GM12878 (cell line): ENCODE measurements around the gene KERA. TPM values are rescaled to one million over a fixed set of nuclear protein-coding genes. Genes with fewer than 3 reads are reported as not detected.

ENCODE experiments used
- ATAC-seq: fragments of 200-7000 bp; cut with Tn5 transposase; 3 replicates; pipeline ENCODE4 v1.9.1; 2020; ENCODE audit warnings: mild to moderate bottlenecking, moderate library complexity
- BruUV-seq: library from RNA; stranded (reverse); fragments of 400-500 nt; replicated peaks from 2 replicates; lab custom pipeline; 2021; lab: Mats Ljungman, UMichigan
- CTCF ChIA-PET: fragments of 300-600 bp; sonication (Branson Sonifier 250); formaldehyde crosslinking; extraction: SDS; loops from one replicate; lab custom pipeline; 2021; ENCODE audit warnings: inconsistent platforms; lab: Yijun Ruan, JAX
- POLR2A ChIA-PET: fragments of 350-600 bp; formaldehyde crosslinking; extraction: SDS; loops from one replicate; lab custom pipeline; 2021; ENCODE audit warnings: inconsistent platforms; lab: Charles Lee
- RAD21 ChIA-PET: fragments of 300-600 bp; sonication (Branson Sonifier 250); formaldehyde crosslinking; loops from one replicate; lab custom pipeline; 2023; ENCODE audit warnings: antibody characterized with exemption; ENCODE audit not compliant: unreplicated experiment; lab: Charles Lee
- SMC1A ChIA-PET: fragments of 300-600 bp; sonication (Branson Sonifier 250); formaldehyde crosslinking; loops from one replicate; lab custom pipeline; 2023; ENCODE audit not compliant: unreplicated experiment, uncharacterized antibody; lab: Charles Lee
- DNase-seq: peaks from one replicate; pipeline ENCODE4 v3.0.0-alpha.2; 2011; ENCODE audit warnings: low read depth, low spot score
- FAIRE-seq: peaks from 3 replicates; lab custom pipeline; 2011; peaks lifted over from hg19 to GRCh38; lab: Jason Lieb, UNC
- H2AFZ ChIP-seq: 2 replicates; pipeline ENCODE4 v1.6.0; 2011; ENCODE audit warnings: low read depth, low read length, control low read depth; ENCODE audit not compliant: control insufficient read depth
- H3K27ac ChIP-seq: 2 replicates; pipeline ENCODE4 v1.5.1; 2011; ENCODE audit warnings: control low read depth; ENCODE audit not compliant: control insufficient read depth, insufficient read depth
- H3K27me3 ChIP-seq, 2 experiments: replicated peaks in 1 of 2; 2 replicates each; pipeline versions ENCODE4 v1.6.0 to v1.6.1; 2011; ENCODE audit warnings: low read length in 1 of 2; ENCODE audit not compliant: control insufficient read depth in 2 of 2, insufficient read depth in 2 of 2
- H3K36me3 ChIP-seq, 2 experiments: 2 replicates each; pipeline ENCODE4 v1.5.1; 2011; ENCODE audit warnings: low read length in 1 of 2; ENCODE audit not compliant: control insufficient read depth in 2 of 2, insufficient read depth in 2 of 2
- H3K4me1 ChIP-seq: 2 replicates; pipeline ENCODE4 v1.6.1; 2011; ENCODE audit warnings: mild to moderate bottlenecking, low read length, moderate library complexity, mixed read lengths; ENCODE audit not compliant: control insufficient read depth, insufficient read depth
- H3K4me2 ChIP-seq: 2 replicates; pipeline ENCODE4 v1.6.0; 2011; ENCODE audit warnings: control low read depth; ENCODE audit not compliant: control insufficient read depth, insufficient read depth
- H3K4me3 ChIP-seq: fragments of 200-600 bp; sonication (generic); 2 replicates; pipeline ENCODE4 v1.5.1; 2016
- H3K79me2 ChIP-seq: 2 replicates; pipeline ENCODE4 v1.6.0; 2011; ENCODE audit warnings: low read length; ENCODE audit not compliant: control insufficient read depth, insufficient read depth
- H3K9ac ChIP-seq: 2 replicates; pipeline ENCODE4 v1.8.0; 2011; ENCODE audit warnings: low read length, control low read depth, mixed read lengths; ENCODE audit not compliant: control insufficient read depth, insufficient read depth
- H3K9me3 ChIP-seq: replicated peaks from 3 replicates; pipeline ENCODE4 v1.5.1; 2011; ENCODE audit warnings: mild to moderate bottlenecking, low read length; ENCODE audit not compliant: control insufficient read depth, insufficient read depth
- H4K20me1 ChIP-seq: 2 replicates; pipeline ENCODE4 v1.6.0; 2011; ENCODE audit not compliant: control insufficient read depth, insufficient read depth
- FOXK2 ChIP-seq: fragments of 450-650 bp; IDR thresholded peaks from 2 replicates; pipeline ENCODE4 v1.6.1; 2017; ENCODE audit warnings: mild to moderate bottlenecking, moderate library complexity
- MYB ChIP-seq: fragments of 150-350 bp; IDR thresholded peaks from 2 replicates; pipeline ENCODE4 v1.6.1; 2014; ENCODE audit warnings: mild to moderate bottlenecking, low read depth, low read length, borderline replicate concordance
- PML ChIP-seq: IDR thresholded peaks from 2 replicates; pipeline ENCODE4 v1.6.1; 2012; ENCODE audit warnings: low read length, inconsistent platforms
- RBBP5 ChIP-seq: fragments of 200-600 bp; sonication (generic); conservative IDR thresholded peaks from 2 replicates; pipeline ENCODE4 v1.6.1; 2016
- RCOR1 ChIP-seq: conservative IDR thresholded peaks from 2 replicates; pipeline ENCODE4 v1.6.1; 2012; ENCODE audit warnings: low read depth, low read length, improper control_type of control experiment
- RFX5 ChIP-seq: IDR thresholded peaks from 2 replicates; pipeline ENCODE4 v1.6.1; 2011; ENCODE audit warnings: low read depth, low read length, improper control_type of control experiment
- SP1 ChIP-seq: IDR thresholded peaks from one replicate; pipeline ENCODE4 v1.6.1; 2011; ENCODE audit warnings: low read depth, low read length
- ZNF217 ChIP-seq: fragments of 450-650 bp; IDR thresholded peaks from 2 replicates; pipeline ENCODE4 v1.6.1; 2017; ENCODE audit warnings: antibody characterized with exemption, mild to moderate bottlenecking
- WGBS: methylation state at CpG from one replicate; pipeline ENCODE4 v1.1.6; 2016; ENCODE audit warnings: low lambda C conversion rate; ENCODE audit not compliant: insufficient replicate concordance, insufficient coverage; ENCODE audit errors: missing lambda C conversion rate; 5-methylcytosine and 5-hydroxymethylcytosine counted together
- in situ Hi-C: fragments of 300-500 bp; cut with MboI; formaldehyde crosslinking; loops from 9 replicates; pipeline ENCODE4 v1.14.3; 2018; ENCODE audit warnings: mixed read lengths
- intact Hi-C: fragments of 100-400 bp; cut with micrococcal nuclease; formaldehyde crosslinking; loops from one replicate; pipeline ENCODE4 v1.14.2; 2022; ENCODE audit not compliant: unreplicated experiment
- polyA plus RNA-seq, 11 experiments: library from polyadenylated mRNA; depleted of rRNA in 4 of 11; unstranded in 6 of 11; stranded (reverse) in 5 of 11; fragments of >200 nt; fragmentation: Nextera tagmentation in 4 of 11; fragmentation: Illumina TruSeq in 1 of 11; extraction: Ambion mirVana in 4 of 11; extraction: Trizol in 1 of 11; gene quantifications; 1 replicate in 1 of 11; 2 replicates in 10 of 11; pipeline versions ENCODE4 v1.2.1 to v1.2.3, GENCODE V29; 2011 to 2016; ENCODE audit warnings: inconsistent platforms in 2 of 11, missing spikeins in 2 of 11, low read depth in 1 of 11
- total RNA-seq, 4 experiments: library from RNA; depleted of rRNA in 3 of 4; stranded (reverse); fragments of >200 nt in 3 of 4; fragmentation: Illumina TruSeq in 1 of 4; extraction: Trizol in 1 of 4; gene quantifications; 2 replicates each; pipeline versions ENCODE4 v1.2.1 to v1.2.3, GENCODE V29; 2013 to 2021
- TF ChIP-seq, protein P1 (sequence below): IDR thresholded peaks from 2 replicates; pipeline ENCODE4 v1.6.1; 2012; ENCODE audit warnings: mild to moderate bottlenecking, low read depth, low read length
- TF ChIP-seq, protein P2 (sequence below): IDR thresholded peaks from 2 replicates; pipeline ENCODE4 v1.6.1; 2011; ENCODE audit warnings: borderline replicate concordance, low read depth, mild to moderate bottlenecking, moderate library complexity, low read length; ENCODE audit not compliant: insufficient read depth, poor library complexity, severe bottlenecking
- TF ChIP-seq, protein P3 (sequence below): IDR thresholded peaks from 2 replicates; pipeline ENCODE4 v1.6.1; 2012; ENCODE audit warnings: low read depth, low read length, improper control_type of control experiment

KERA gene
- total and polyA plus RNA-seq, 10 of the 15 experiments (the other 5 are each of a cell fraction or from before 2014, with no cell fraction given), result not detected

DNA sequence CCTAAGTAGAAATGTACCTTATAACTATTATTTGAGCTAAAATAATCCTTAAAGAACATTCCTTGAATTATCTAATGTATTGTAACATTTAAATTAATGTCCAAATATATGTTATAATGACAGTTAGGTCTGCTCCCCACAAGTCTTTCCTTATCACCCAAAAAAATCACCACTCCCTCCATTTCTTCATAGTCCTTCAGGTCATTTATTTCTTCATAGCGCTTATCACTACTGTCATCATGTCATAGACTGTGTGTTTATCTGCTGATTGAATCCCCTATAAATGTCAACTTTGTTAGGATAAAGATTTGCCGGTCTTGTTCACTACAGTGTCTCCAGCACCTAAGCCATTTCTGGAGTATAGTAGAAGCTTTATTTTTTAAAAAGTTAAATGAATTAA, 41.5 kb upstream of the KERA start (continued):
- TF ChIP-seq, protein P1, sequence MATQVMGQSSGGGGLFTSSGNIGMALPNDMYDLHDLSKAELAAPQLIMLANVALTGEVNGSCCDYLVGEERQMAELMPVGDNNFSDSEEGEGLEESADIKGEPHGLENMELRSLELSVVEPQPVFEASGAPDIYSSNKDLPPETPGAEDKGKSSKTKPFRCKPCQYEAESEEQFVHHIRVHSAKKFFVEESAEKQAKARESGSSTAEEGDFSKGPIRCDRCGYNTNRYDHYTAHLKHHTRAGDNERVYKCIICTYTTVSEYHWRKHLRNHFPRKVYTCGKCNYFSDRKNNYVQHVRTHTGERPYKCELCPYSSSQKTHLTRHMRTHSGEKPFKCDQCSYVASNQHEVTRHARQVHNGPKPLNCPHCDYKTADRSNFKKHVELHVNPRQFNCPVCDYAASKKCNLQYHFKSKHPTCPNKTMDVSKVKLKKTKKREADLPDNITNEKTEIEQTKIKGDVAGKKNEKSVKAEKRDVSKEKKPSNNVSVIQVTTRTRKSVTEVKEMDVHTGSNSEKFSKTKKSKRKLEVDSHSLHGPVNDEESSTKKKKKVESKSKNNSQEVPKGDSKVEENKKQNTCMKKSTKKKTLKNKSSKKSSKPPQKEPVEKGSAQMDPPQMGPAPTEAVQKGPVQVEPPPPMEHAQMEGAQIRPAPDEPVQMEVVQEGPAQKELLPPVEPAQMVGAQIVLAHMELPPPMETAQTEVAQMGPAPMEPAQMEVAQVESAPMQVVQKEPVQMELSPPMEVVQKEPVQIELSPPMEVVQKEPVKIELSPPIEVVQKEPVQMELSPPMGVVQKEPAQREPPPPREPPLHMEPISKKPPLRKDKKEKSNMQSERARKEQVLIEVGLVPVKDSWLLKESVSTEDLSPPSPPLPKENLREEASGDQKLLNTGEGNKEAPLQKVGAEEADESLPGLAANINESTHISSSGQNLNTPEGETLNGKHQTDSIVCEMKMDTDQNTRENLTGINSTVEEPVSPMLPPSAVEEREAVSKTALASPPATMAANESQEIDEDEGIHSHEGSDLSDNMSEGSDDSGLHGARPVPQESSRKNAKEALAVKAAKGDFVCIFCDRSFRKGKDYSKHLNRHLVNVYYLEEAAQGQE, result no peak
- TF ChIP-seq MYB, result no peak
- TF ChIP-seq, protein P2, sequence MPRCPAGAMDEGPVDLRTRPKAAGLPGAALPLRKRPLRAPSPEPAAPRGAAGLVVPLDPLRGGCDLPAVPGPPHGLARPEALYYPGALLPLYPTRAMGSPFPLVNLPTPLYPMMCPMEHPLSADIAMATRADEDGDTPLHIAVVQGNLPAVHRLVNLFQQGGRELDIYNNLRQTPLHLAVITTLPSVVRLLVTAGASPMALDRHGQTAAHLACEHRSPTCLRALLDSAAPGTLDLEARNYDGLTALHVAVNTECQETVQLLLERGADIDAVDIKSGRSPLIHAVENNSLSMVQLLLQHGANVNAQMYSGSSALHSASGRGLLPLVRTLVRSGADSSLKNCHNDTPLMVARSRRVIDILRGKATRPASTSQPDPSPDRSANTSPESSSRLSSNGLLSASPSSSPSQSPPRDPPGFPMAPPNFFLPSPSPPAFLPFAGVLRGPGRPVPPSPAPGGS, result no peak
- no peak for TF ChIP-seq FOXK2
- TF ChIP-seq ZNF217, result no peak
- TF ChIP-seq SP1, result no peak

GRCh38 chr12:91098941-91099340, 41.1 kb upstream of the KERA start:
- Histone ChIP-seq H3K9me3 (no peaks in the 10 kb centered on the region), H3K36me3 (no peaks in the 10 kb centered on the region)

More at GRCh38 chr12:91098941-91099340, 41.1 kb upstream of the KERA start:
- Histone ChIP-seq H3K27ac (no peak overlapping the region), H3K9ac (no peak overlapping the region), H3K4me2 (no peak overlapping the region), H3K79me2 (no peaks in the 10 kb centered on the region), H4K20me1 (no peaks in the 10 kb centered on the region), H3K4me3 (no peak overlapping the region), H3K4me1 (no peaks in the 10 kb centered on the region), H2AFZ (no peak overlapping the region), H3K27me3 (no peaks in the 10 kb centered on the region)
- CTCF ChIA-PET, result interaction anchor here (0.7 to 4.2 kb wide), 3 partner anchors 11 to 119 kb away, joined by 3 to 23 read pairs (median 3); partner anchors contain the start of gene LUM
- no peak for ATAC-seq
- no TSS peak for BruUV-seq
- intact Hi-C loops (no loop called here), in situ Hi-C loops (no loop called here)
- no peak for FAIRE-seq
- WGBS, result 5% methylated on average over 3 of the region's 3 CpGs
- RAD21 ChIA-PET, result interaction anchor here (0.9 kb wide), 1 partner anchor 10 kb away, joined by 3 read pairs; no protein-coding TSS in a partner anchor
- SMC1A ChIA-PET, result interaction anchor here (1.3 kb wide), 1 partner anchor 10 kb away, joined by 5 read pairs; no protein-coding TSS in a partner anchor
- POLR2A ChIA-PET, result no interaction called here
- TF ChIP-seq RFX5 (no peak), RBBP5 (no peak), RCOR1 (no peak), PML (no peak)
- TF ChIP-seq, protein P3, sequence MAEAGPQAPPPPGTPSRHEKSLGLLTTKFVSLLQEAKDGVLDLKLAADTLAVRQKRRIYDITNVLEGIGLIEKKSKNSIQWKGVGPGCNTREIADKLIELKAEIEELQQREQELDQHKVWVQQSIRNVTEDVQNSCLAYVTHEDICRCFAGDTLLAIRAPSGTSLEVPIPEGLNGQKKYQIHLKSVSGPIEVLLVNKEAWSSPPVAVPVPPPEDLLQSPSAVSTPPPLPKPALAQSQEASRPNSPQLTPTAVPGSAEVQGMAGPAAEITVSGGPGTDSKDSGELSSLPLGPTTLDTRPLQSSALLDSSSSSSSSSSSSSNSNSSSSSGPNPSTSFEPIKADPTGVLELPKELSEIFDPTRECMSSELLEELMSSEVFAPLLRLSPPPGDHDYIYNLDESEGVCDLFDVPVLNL, result no peak
- no peak for DNase-seq
